Measurements from ENCODE around the gene NMT1. TPM values are rescaled to one million over a fixed set of nuclear protein-coding genes. Genes with fewer than 3 reads are reported as not detected.

NMT1 gene
- total RNA-seq, 1 donor from 2014 or later: 96.5 TPM

DNA sequence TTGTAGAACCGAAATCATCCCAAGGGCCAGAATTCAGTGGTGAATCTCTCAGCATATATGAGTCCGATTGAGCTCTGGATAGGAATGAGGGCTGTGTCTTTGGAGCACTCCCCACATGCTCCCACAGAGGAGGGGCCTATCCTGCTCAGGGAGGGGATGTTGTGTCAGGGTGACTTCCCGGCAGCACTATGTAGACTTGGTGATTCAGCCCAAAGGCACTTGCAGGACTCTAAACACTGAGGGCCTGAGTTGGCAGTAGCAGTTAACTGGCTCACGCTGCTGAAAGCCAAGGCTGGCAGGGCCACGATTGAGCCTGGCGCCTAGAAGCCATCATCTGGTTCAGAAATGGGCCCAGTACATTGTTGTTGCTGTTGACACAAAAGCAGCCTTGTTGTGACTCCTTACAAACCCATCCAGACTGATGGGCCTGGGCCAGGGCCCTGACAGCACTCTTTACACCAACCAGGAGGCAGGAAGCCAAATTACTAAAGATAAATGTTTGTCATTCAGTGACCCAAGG is 31.9 kb downstream of the NMT1 start:
- no peak for DNase-seq
- no peak overlapping the region for H3K27ac Mint-ChIP-seq (ENCODE audit: unreplicated experiment)
- H3K9me3 Mint-ChIP-seq (ENCODE audit: unreplicated experiment): no peaks in the 10 kb centered on the region
- no peaks in the 10 kb centered on the region for H3K27me3 Mint-ChIP-seq (ENCODE audit: unreplicated experiment)
- TF ChIP-seq, protein P1, sequence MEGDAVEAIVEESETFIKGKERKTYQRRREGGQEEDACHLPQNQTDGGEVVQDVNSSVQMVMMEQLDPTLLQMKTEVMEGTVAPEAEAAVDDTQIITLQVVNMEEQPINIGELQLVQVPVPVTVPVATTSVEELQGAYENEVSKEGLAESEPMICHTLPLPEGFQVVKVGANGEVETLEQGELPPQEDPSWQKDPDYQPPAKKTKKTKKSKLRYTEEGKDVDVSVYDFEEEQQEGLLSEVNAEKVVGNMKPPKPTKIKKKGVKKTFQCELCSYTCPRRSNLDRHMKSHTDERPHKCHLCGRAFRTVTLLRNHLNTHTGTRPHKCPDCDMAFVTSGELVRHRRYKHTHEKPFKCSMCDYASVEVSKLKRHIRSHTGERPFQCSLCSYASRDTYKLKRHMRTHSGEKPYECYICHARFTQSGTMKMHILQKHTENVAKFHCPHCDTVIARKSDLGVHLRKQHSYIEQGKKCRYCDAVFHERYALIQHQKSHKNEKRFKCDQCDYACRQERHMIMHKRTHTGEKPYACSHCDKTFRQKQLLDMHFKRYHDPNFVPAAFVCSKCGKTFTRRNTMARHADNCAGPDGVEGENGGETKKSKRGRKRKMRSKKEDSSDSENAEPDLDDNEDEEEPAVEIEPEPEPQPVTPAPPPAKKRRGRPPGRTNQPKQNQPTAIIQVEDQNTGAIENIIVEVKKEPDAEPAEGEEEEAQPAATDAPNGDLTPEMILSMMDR (IDR thresholded peaks at IDR 0.05; ENCODE audit: partially characterized antibody, unreplicated experiment): no peak
- H3K4me1 Mint-ChIP-seq (ENCODE audit: low read depth, unreplicated experiment): peaks cover under 1% of the 10 kb centered on the region
- H3K36me3 Mint-ChIP-seq (ENCODE audit: unreplicated experiment): no peaks in the 10 kb centered on the region
- no peak overlapping the region for H3K4me3 Mint-ChIP-seq (ENCODE audit: unreplicated experiment)

DNA sequence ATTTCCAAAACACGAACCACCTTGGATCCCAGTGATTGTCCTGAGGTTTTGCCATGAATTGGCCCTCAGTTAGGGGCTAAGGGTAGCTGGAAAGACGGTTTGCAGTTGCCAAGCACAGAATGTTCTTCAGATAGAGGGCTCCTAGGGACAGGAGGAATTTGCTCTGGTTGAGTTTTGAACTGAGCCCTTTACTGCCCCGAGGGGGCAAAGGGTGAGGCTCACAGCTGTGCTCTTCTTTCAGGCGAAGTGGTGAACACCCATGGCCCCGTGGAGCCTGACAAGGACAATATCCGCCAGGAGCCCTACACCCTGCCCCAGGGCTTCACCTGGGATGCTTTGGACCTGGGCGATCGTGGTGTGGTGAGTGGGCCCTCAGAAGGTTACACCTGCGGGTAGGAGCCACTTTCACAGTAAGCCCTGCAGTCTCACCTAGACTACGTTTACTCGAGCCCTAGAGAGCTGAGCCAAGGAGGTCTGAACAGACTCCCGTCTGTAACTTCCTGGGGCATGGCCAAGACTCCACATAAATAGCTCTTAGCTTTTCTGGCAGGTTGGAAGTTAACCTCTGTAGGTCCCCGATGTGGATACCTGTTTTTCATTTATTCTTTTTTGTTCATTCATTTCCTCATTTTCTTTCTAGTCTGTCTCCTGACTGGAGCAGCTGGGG is 32.5 kb downstream of the NMT1 start:
- Mint-ChIP-seq H3K4me1 (ENCODE audit: low read depth, unreplicated experiment) (peaks cover 2% of the 10 kb centered on the region), H3K36me3 (ENCODE audit: unreplicated experiment) (no peaks in the 10 kb centered on the region), H3K4me3 (ENCODE audit: unreplicated experiment) (no peak overlapping the region), H3K27me3 (ENCODE audit: unreplicated experiment) (no peaks in the 10 kb centered on the region), H3K9me3 (ENCODE audit: unreplicated experiment) (no peaks in the 10 kb centered on the region), H3K27ac (ENCODE audit: unreplicated experiment) (no peak overlapping the region)
- DNase-seq: no peak
- TF ChIP-seq, protein P1 (IDR thresholded peaks at IDR 0.05; ENCODE audit: partially characterized antibody, unreplicated experiment): no peak

DNA sequence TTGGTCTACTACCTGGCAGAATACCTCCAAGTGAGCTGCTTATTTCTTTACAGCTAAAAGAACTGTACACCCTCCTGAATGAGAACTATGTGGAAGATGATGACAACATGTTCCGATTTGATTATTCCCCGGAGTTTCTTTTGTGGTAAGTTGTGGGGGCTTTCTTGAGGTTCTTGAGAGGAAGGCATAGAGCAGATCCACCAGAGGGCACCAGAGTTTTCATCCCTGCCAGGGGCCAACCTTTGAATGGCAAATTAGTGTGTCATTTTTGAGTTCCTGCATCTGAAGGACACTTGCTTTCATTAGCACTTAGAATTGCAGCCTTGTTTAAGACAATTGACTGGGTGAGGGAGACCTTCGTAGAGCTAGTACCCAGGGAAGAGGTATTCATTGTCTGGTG is 35.0 kb downstream of the NMT1 start:
- DNase-seq: no peak
- no peak overlapping the region for H3K27ac Mint-ChIP-seq (ENCODE audit: unreplicated experiment)
- no peaks in the 10 kb centered on the region for H3K27me3 Mint-ChIP-seq (ENCODE audit: unreplicated experiment)
- TF ChIP-seq, protein P1 (IDR thresholded peaks at IDR 0.05; ENCODE audit: partially characterized antibody, unreplicated experiment): no peak
- H3K9me3 Mint-ChIP-seq (ENCODE audit: unreplicated experiment): no peaks in the 10 kb centered on the region
- no peak overlapping the region for H3K4me3 Mint-ChIP-seq (ENCODE audit: unreplicated experiment)
- peaks cover 5% of the 10 kb centered on the region for H3K4me1 Mint-ChIP-seq (ENCODE audit: low read depth, unreplicated experiment)
- H3K36me3 Mint-ChIP-seq (ENCODE audit: unreplicated experiment): no peaks in the 10 kb centered on the region

DNA sequence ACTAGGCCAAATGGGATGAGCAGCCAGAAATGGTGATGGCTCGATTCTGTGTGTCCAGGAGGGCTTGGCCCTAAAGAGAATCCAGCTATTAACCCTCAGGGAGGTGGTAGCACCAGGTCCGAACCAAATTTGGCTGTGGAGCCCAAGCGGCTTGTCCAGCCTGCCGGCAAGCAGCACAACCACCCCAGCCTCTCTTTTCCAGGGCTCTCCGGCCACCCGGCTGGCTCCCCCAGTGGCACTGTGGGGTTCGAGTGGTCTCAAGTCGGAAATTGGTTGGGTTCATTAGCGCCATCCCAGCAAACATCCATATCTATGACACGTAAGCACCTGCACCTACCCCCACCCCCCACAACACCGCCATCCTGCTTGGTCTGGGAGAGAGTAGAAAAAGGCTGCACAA is 35.8 kb downstream of the NMT1 start:
- DNase-seq: no peak
- no peak overlapping the region for H3K27ac Mint-ChIP-seq (ENCODE audit: unreplicated experiment)
- no peaks in the 10 kb centered on the region for H3K27me3 Mint-ChIP-seq (ENCODE audit: unreplicated experiment)
- no peaks in the 10 kb centered on the region for H3K9me3 Mint-ChIP-seq (ENCODE audit: unreplicated experiment)
- peaks cover 9% of the 10 kb centered on the region for H3K4me1 Mint-ChIP-seq (ENCODE audit: low read depth, unreplicated experiment)
- TF ChIP-seq, protein P1 (IDR thresholded peaks at IDR 0.05; ENCODE audit: partially characterized antibody, unreplicated experiment): no peak
- H3K36me3 Mint-ChIP-seq (ENCODE audit: unreplicated experiment): no peaks in the 10 kb centered on the region
- no peak overlapping the region for H3K4me3 Mint-ChIP-seq (ENCODE audit: unreplicated experiment)

DNA sequence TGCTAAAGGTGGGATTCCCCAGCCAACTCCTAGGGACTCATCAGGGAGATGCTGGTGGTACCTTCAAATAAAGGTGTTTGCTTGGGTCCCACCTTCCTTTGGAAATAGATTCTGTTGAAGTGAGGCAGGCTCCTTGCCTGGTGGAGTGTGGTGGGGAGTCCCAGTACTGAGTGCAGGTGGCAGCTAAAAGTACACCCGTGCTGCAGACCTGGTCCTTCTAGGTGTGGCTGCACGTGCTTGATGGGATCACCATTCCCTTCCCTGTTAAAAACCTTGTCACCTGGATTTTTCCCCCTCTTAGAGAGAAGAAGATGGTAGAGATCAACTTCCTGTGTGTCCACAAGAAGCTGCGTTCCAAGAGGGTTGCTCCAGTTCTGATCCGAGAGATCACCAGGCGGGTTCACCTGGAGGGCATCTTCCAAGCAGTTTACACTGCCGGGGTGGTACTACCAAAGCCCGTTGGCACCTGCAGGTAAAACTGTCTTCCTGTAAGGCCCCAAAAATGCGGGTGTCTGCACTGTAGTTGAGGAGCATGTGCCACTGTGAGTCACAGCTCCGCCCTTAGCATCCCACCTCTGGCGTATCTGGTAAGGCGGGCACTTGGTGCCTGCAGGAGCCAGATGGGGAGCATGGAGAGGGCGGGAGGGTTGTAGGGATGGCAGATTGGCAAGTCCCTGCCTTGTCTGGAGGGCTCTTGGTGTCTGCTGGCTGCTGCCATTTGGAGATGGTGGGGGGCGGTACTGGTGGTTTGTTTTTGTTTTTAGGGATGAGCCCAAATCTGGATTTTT is 37.2 kb downstream of the NMT1 start:
- no peaks in the 10 kb centered on the region for H3K9me3 Mint-ChIP-seq (ENCODE audit: unreplicated experiment)
- DNase-seq: no peak
- H3K4me1 Mint-ChIP-seq (ENCODE audit: low read depth, unreplicated experiment): peaks cover 14% of the 10 kb centered on the region
- no peak overlapping the region for H3K4me3 Mint-ChIP-seq (ENCODE audit: unreplicated experiment)
- no peaks in the 10 kb centered on the region for H3K27me3 Mint-ChIP-seq (ENCODE audit: unreplicated experiment)
- H3K36me3 Mint-ChIP-seq (ENCODE audit: unreplicated experiment): no peaks in the 10 kb centered on the region
- no peak overlapping the region for H3K27ac Mint-ChIP-seq (ENCODE audit: unreplicated experiment)
- TF ChIP-seq, protein P1 (IDR thresholded peaks at IDR 0.05; ENCODE audit: partially characterized antibody, unreplicated experiment): no peak
